Left cardiac atrium (tissue), 4 donors: ENCODE results near the gene SULT1C2. TPM values are rescaled to one million over a fixed set of nuclear protein-coding genes. Genes with fewer than 3 reads are reported as not detected.
A peak's percentile ranks its signal among the peaks of the same experiment; 100 is the strongest.
"Not testable (repeated sequence)": the region's sequence is repeated elsewhere in the genome, so short reads cannot be mapped to it uniquely, and the experiment has no call there.

Experiments used
- ATAC-seq, 2 donors: fragments of 200-7000 bp; cut with Tn5 transposase; one replicate each; pipeline ENCODE4 v1.9.1; 2020; ENCODE audit warnings: mild to moderate bottlenecking in 2 of 2, moderate library complexity in 2 of 2
- DNase-seq: peaks from one replicate; pipeline ENCODE4 v3.0.0-alpha.2; 2020
- intact Hi-C, 2 donors: fragments of 100-400 bp; cut with DNase I; formaldehyde crosslinking; loops; one replicate each; pipeline versions ENCODE4 v1.14.1 to v1.15.1; 2022 to 2023
- total RNA-seq, 2 donors: library from RNA; stranded (reverse); fragmentation: NEBNext Ultra II Directional; extraction: Animal tissue kit (Norgen Biotek cat#: 25700); gene quantifications; one replicate each; pipeline ENCODE4 v1.2.1, GENCODE V29; 2021
- donor health status: DM: no; HTN: yes; CAD: no.
- donor health status: DM: no; HTN: yes; CAD: no; lungs with severe emphysema.
- donor health status: DM: yes; HTN: yes; CAD: no.
- donor health status: Dilated cardiomyopathy.

SULT1C2 gene
- total RNA-seq, 2 donors from 2014 or later: 0.24 to 0.86 TPM

GRCh38 chr2:108346827-108347226 lies 58.1 kb downstream of the SULT1C2 start:
- DNase-seq (no peak), ATAC-seq (no peak)
- intact Hi-C loops: no loop called here

GRCh38 chr2:108347786-108348185 lies 59.1 kb downstream of the SULT1C2 start:
- intact Hi-C loops: no loop called here
- ATAC-seq (no peak), DNase-seq (no peak)

- DNase-seq: no peak
- intact Hi-C loops: no loop called here
- ATAC-seq: no peak
Measured at GRCh38 chr2:108348816-108349570, 60.3 kb downstream of the SULT1C2 start.

- ATAC-seq (no peak), DNase-seq (no peak)
- intact Hi-C loops: no loop called here
Measured at GRCh38 chr2:108349571-108349928, 60.9 kb downstream of the SULT1C2 start.

- intact Hi-C loops: loop anchor here (2.0 to 5.0 kb wide), 2 partner anchors 229 to 230 kb away; no protein-coding TSS in a partner anchor
- ATAC-seq: peak; percentile 51 to 81
- no peak for DNase-seq
Measured at GRCh38 chr2:108351889-108352288, 63.2 kb downstream of the SULT1C2 start.

- no peak for ATAC-seq
- no peak for DNase-seq
- intact Hi-C loops: loop anchor here in 1 of 2 donors (5.0 kb wide), 1 partner anchor 228 kb away; no protein-coding TSS in a partner anchor
Measured at GRCh38 chr2:108354136-108354535, 65.4 kb downstream of the SULT1C2 start.

GRCh38 chr2:108355906-108356734 lies 67.4 kb downstream of the SULT1C2 start:
- no peak for DNase-seq
- intact Hi-C loops: no loop called here
- ATAC-seq: no peak

- ATAC-seq, DNase-seq, intact Hi-C loops: not testable (repeated sequence)
Measured at GRCh38 chr2:108359336-108359735, 70.6 kb downstream of the SULT1C2 start.

Other genes with a start within 250 kb of the SULT1C2 start
- not detected for gene SULT1C3, start 48.9 kb upstream of the SULT1C2 start, total RNA-seq
- 1 to 10 TPM; 4.5 to 9.6 TPM for gene SULT1C4, start 89.1 kb downstream of the SULT1C2 start, total RNA-seq
- gene GCC2, start 160.3 kb downstream of the SULT1C2 start, total RNA-seq: 10 to 100 TPM; 18.4 to 25.0 TPM
- 10 to 100 TPM; 59.8 to 65.2 TPM for gene LIMS1, start 245.6 kb downstream of the SULT1C2 start, total RNA-seq